CD14-positive monocyte (primary cell): ENCODE results near the gene MRNIP. TPM values are rescaled to one million over a fixed set of nuclear protein-coding genes. Genes with fewer than 3 reads are reported as not detected.

Experiments
- DNase-seq, 3 donors: peaks; one replicate each; pipeline ENCODE4 v3.0.0-alpha.2; 2011 to 2022
- H2AFZ ChIP-seq: 2 replicates; pipeline ENCODE4 v1.6.0; 2012; ENCODE audit warnings: mild to moderate bottlenecking, low read depth, low read length, inconsistent platforms; ENCODE audit not compliant: insufficient read depth, poor library complexity, severe bottlenecking
- H3K27ac ChIP-seq, 2 donors: 1 replicate in 1 of 2; 2 replicates in 1 of 2; pipeline ENCODE4 v1.5.1; 2012 to 2013; ENCODE audit warnings: low read length in 2 of 2, control low read depth in 1 of 2, inconsistent platforms in 1 of 2, low read depth in 1 of 2, mild to moderate bottlenecking in 1 of 2
- H3K27me3 ChIP-seq, 2 donors: one replicate each; pipeline versions ENCODE4 v1.6.0 to v1.6.1; 2011 to 2013; ENCODE audit warnings: low read length in 2 of 2; ENCODE audit not compliant: control insufficient read depth in 2 of 2, insufficient read depth in 2 of 2
- H3K36me3 ChIP-seq, 2 donors: replicated peaks in 1 of 2; 1 replicate in 1 of 2; 2 replicates in 1 of 2; pipeline versions ENCODE4 v1.5.1 to v1.6.1; 2012 to 2013; ENCODE audit warnings: low read length in 2 of 2, control low read depth in 1 of 2, inconsistent platforms in 1 of 2, mild to moderate bottlenecking in 1 of 2; ENCODE audit not compliant: insufficient read depth in 2 of 2, control insufficient read depth in 1 of 2
- H3K4me1 ChIP-seq, 2 donors: 1 replicate in 1 of 2; 2 replicates in 1 of 2; pipeline versions ENCODE4 v1.5.1 to v1.6.1; 2012 to 2013; ENCODE audit warnings: low read length in 2 of 2, control low read depth in 1 of 2, inconsistent platforms in 1 of 2, mild to moderate bottlenecking in 1 of 2, moderate library complexity in 1 of 2; ENCODE audit not compliant: insufficient read depth in 2 of 2, control insufficient read depth in 1 of 2
- H3K4me2 ChIP-seq: replicated peaks from 2 replicates; pipeline ENCODE3; 2012; ENCODE audit warnings: low read length, moderate library complexity, mild to moderate bottlenecking; ENCODE audit not compliant: poor library complexity, severe bottlenecking; ENCODE audit errors: extremely low read depth
- H3K4me3 ChIP-seq, 3 experiments: fragments of 200-600 bp in 1 of 3; sonication (generic) in 1 of 3; replicated peaks in 1 of 3; 1 replicate in 2 of 3; 2 replicates in 1 of 3; pipeline ENCODE4 v1.5.1; 2011 to 2013; ENCODE audit warnings: low read length in 3 of 3, mild to moderate bottlenecking in 3 of 3, control low read depth in 2 of 3, low read depth in 2 of 3, inconsistent platforms in 1 of 3, moderate library complexity in 1 of 3
- H3K79me2 ChIP-seq: 2 replicates; pipeline ENCODE4 v1.6.0; 2012; ENCODE audit warnings: mild to moderate bottlenecking, control low read depth, inconsistent platforms, low read length, moderate library complexity; ENCODE audit not compliant: insufficient read depth
- H3K9ac ChIP-seq: 2 replicates; pipeline ENCODE4 v1.6.0; 2017; ENCODE audit warnings: low read length, mild to moderate bottlenecking; ENCODE audit not compliant: insufficient read depth, poor library complexity, severe bottlenecking
- H3K9me3 ChIP-seq, 2 donors: replicated peaks in 1 of 2; 1 replicate in 1 of 2; 2 replicates in 1 of 2; pipeline versions ENCODE4 v1.5.1 to v1.6.1; 2012 to 2013; ENCODE audit warnings: low read length in 2 of 2, control low read depth in 1 of 2; ENCODE audit not compliant: control insufficient read depth in 1 of 2, insufficient read depth in 1 of 2
- H4K20me1 ChIP-seq: 2 replicates; pipeline ENCODE4 v1.6.0; 2012; ENCODE audit warnings: mild to moderate bottlenecking, low read length, control low read depth, moderate library complexity; ENCODE audit not compliant: insufficient read depth
- H3K27ac Mint-ChIP-seq, 7 donors: one replicate each; pipeline ENCODE4 v1.8.0; 2020; ENCODE audit warnings: mild to moderate bottlenecking in 7 of 7, mixed read lengths in 7 of 7, moderate library complexity in 6 of 7, inconsistent platforms in 2 of 7
- H3K27me3 Mint-ChIP-seq, 3 donors: one replicate each; pipeline ENCODE4 v1.8.0; 2021 to 2022; ENCODE audit warnings: low read depth in 3 of 3, mild to moderate bottlenecking in 3 of 3, mixed read lengths in 3 of 3, moderate library complexity in 3 of 3, inconsistent platforms in 1 of 3
- H3K36me3 Mint-ChIP-seq, 2 donors: one replicate each; pipeline ENCODE4 v1.8.0; 2020; ENCODE audit warnings: mixed read lengths in 2 of 2, inconsistent platforms in 1 of 2, mild to moderate bottlenecking in 1 of 2
- H3K4me1 Mint-ChIP-seq: one replicate; pipeline ENCODE4 v1.8.0; 2020; ENCODE audit warnings: mild to moderate bottlenecking, mixed read lengths
- H3K4me3 Mint-ChIP-seq, 2 donors: one replicate each; pipeline ENCODE4 v1.8.0; 2020; ENCODE audit warnings: mild to moderate bottlenecking in 2 of 2, mixed read lengths in 2 of 2, moderate library complexity in 1 of 2
- H3K9me3 Mint-ChIP-seq, 7 donors: one replicate each; pipeline ENCODE4 v1.8.0; 2020 to 2022; ENCODE audit warnings: mixed read lengths in 7 of 7, mild to moderate bottlenecking in 6 of 7, moderate library complexity in 6 of 7, inconsistent platforms in 2 of 7
- CTCF ChIP-seq: fragments of 200-600 bp; IDR thresholded peaks from one replicate; pipeline ENCODE4 v1.8.0; 2022; ENCODE audit warnings: antibody characterized with exemption, mild to moderate bottlenecking
- WGBS: methylation state at CpG from one replicate; pipeline ENCODE4 v1.1.5; 2013; ENCODE audit warnings: missing lambda C conversion rate; ENCODE audit not compliant: insufficient coverage; 5-methylcytosine and 5-hydroxymethylcytosine counted together
- intact Hi-C, 2 donors: fragments of 100-400 bp; cut with micrococcal nuclease; formaldehyde crosslinking; loops; one replicate each; pipeline versions ENCODE4 v1.15.0 to v1.15.1; 2023
- polyA plus RNA-seq, 3 donors: library from polyadenylated mRNA; depleted of rRNA in 1 of 3; unstranded in 2 of 3; stranded (reverse) in 1 of 3; fragments of 300-500 nt in 2 of 3; fragments of >200 nt in 1 of 3; fragmentation: Illumina TruSeq in 2 of 3; gene quantifications; 1 replicate in 2 of 3; 2 replicates in 1 of 3; pipeline ENCODE4 v1.2.3, GENCODE V29; 2012 to 2021

The MRNIP gene
- polyA plus RNA-seq, 3 donors, result 1.2 to 23.0 (median 1.4) TPM

DNA sequence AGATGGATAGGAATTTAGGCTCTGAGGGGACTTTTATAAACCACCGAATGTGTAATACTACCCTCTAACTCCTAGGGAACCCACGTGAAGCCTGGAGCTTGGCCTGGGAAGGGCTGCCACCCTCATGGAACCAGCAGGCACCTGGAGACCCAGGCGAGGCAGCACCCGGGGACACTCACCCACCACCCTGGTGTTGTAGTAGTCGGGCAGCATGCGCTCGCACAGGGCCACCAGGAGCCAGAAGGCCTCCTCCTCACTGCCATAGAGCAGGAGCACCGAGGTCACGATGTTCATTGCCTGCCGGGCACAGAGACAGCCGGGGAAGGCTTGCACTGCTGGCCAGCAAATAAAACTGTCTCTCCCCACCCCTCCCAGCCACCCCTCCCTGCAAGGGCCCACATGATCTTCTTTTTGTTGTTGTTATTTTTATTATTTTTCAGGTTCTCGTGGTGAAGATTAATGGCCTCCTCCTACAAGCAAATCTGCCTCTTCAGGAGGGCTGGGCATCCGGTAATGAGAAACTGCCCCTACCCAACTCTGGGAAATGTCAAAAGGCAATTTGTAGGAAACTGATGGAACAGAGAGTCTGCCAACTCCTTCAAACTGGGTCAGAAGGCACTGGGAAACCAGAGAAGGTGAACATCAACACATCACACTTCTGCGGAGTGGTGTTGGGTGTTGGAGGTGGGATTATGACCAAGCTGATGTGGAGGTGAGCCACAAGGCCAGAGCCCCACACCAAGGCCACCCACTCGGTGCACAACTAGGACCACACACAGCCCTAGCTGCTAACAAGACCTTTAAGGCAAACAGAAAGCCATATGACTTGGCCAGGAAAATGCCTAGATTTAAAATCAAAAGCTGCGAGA is 17.4 kb upstream of the MRNIP start:
- H4K20me1 ChIP-seq, result no peaks in the 10 kb centered on the region

More for the DNA sequence above, 17.4 kb upstream of the MRNIP start:
- H3K4me2 ChIP-seq, result no peak overlapping the region
- H3K27ac ChIP-seq, result peak overlapping the region in 1 of 2 donors; percentile 66
- H2AFZ ChIP-seq, result no peak overlapping the region
- TF ChIP-seq CTCF, result no peak
- H3K27me3 ChIP-seq, result no peaks in the 10 kb centered on the region
- 96% methylated on average over 9 of the region's 16 CpGs for WGBS
- no peak overlapping the region for H3K9ac ChIP-seq
- no peak overlapping the region for H3K4me3 Mint-ChIP-seq
- no peaks in the 10 kb centered on the region for H3K79me2 ChIP-seq
- intact Hi-C loops, result no loop called here
- H3K9me3 Mint-ChIP-seq, result no peaks in the 10 kb centered on the region
- H3K4me1 ChIP-seq, result peaks cover 9 to 10% of the 10 kb centered on the region in 2 donors
- peak overlapping the region in 2 of 7 donors; percentile 35 to 62 for H3K27ac Mint-ChIP-seq
- DNase-seq, result no peak
- peaks cover 61 to 86% of the 10 kb centered on the region in 2 donors for H3K36me3 Mint-ChIP-seq
- H3K9me3 ChIP-seq, result no peaks in the 10 kb centered on the region
- H3K27me3 Mint-ChIP-seq, result no peaks in the 10 kb centered on the region
- H3K4me3 ChIP-seq, result no peak overlapping the region
- peaks cover 80 to 88% of the 10 kb centered on the region in 2 donors for H3K36me3 ChIP-seq
- peaks cover 9% of the 10 kb centered on the region for H3K4me1 Mint-ChIP-seq
